ENCODE results near the gene BMPR1B. TPM values are rescaled to one million over a fixed set of nuclear protein-coding genes. Genes with fewer than 3 reads are reported as not detected.

Gene BMPR1B
- total RNA-seq, 1 experiment from 2014 or later: not detected

- DNase-seq (ENCODE audit: low read depth, low spot score) (no peak), ATAC-seq (no peak)
- POLR2A ChIA-PET: no interaction called here
- H3K4me2 ChIP-seq (ENCODE audit: low read length): no peak overlapping the region
- no peaks in the 10 kb centered on the region for H3K9me3 ChIP-seq (ENCODE audit: control insufficient read depth in 1 of 2, insufficient read depth in 1 of 2, low read depth in 1 of 2, low read length in 2 of 2)
- no TSS peak for BruUV-seq (replicated peaks)
- RAD21 ChIA-PET (ENCODE audit: low non-redundant PET in 1 of 2, low total read pairs in 2 of 2, uncharacterized antibody in 2 of 2, unreplicated experiment in 2 of 2): no interaction called here
- H3K27ac ChIP-seq (ENCODE audit: low read depth, low read length): no peak overlapping the region
- no peaks in the 10 kb centered on the region for H4K20me1 ChIP-seq (ENCODE audit: insufficient read depth)
- H3K9me2 ChIP-seq (ENCODE audit: insufficient read depth): no peaks in the 10 kb centered on the region
- no peaks in the 10 kb centered on the region for H3K27me3 ChIP-seq (ENCODE audit: insufficient read depth, low read length)
- no peak overlapping the region for H2AFZ ChIP-seq (ENCODE audit: low read depth, low read length, poor library complexity, severe bottlenecking)
- intact Hi-C loops (cut with micrococcal nuclease): no loop called here
- CTCF ChIA-PET: interaction anchor here (0.5 kb wide), 1 partner anchor 34 kb away, joined by 3 read pairs; no protein-coding TSS in a partner anchor
- no peaks in the 10 kb centered on the region for H3K79me2 ChIP-seq (ENCODE audit: insufficient read depth, low read length)
- no peak for TF ChIP-seq FOSL1 (IDR thresholded peaks at IDR 0.05; ENCODE audit: low read depth)
- no peaks in the 10 kb centered on the region for H3K36me3 ChIP-seq (ENCODE audit: control insufficient read depth in 1 of 2, insufficient read depth in 2 of 2, low read length in 2 of 2)
- no peaks in the 10 kb centered on the region for H3K4me1 ChIP-seq (ENCODE audit: control insufficient read depth in 1 of 2, insufficient read depth in 2 of 2, low read length in 2 of 2)
- no peak overlapping the region for H3K4me3 ChIP-seq (replicated peaks in 1 of 2; ENCODE audit: low read depth in 1 of 2, low read length in 2 of 2)
- H3K9ac ChIP-seq (ENCODE audit: low read length): no peak overlapping the region
Observed at GRCh38 chr4:95045429-95045828, 287.7 kb downstream of the BMPR1B start.

GRCh38 chr4:95048296-95048695 lies 290.5 kb downstream of the BMPR1B start:
- H3K9ac ChIP-seq (ENCODE audit: low read length): no peak overlapping the region
- H3K9me3 ChIP-seq (ENCODE audit: control insufficient read depth in 1 of 2, insufficient read depth in 1 of 2, low read depth in 1 of 2, low read length in 2 of 2): no peaks in the 10 kb centered on the region
- ChIA-PET CTCF (no interaction called here), RAD21 (ENCODE audit: low non-redundant PET in 1 of 2, low total read pairs in 2 of 2, uncharacterized antibody in 2 of 2, unreplicated experiment in 2 of 2) (no interaction called here), POLR2A (no interaction called here)
- H3K4me1 ChIP-seq (ENCODE audit: control insufficient read depth in 1 of 2, insufficient read depth in 2 of 2, low read length in 2 of 2): no peaks in the 10 kb centered on the region
- DNase-seq (ENCODE audit: low read depth, low spot score): no peak
- H3K4me2 ChIP-seq (ENCODE audit: low read length): no peak overlapping the region
- H3K36me3 ChIP-seq (ENCODE audit: control insufficient read depth in 1 of 2, insufficient read depth in 2 of 2, low read length in 2 of 2): no peaks in the 10 kb centered on the region
- TF ChIP-seq YY1 (IDR thresholded peaks at IDR 0.05; ENCODE audit: extremely low read depth, insufficient replicate concordance, low read depth, low read length) (no peak), SIN3A (IDR thresholded peaks at IDR 0.05; ENCODE audit: low read depth) (no peak), POLR2A (IDR thresholded peaks at IDR 0.05; ENCODE audit: borderline replicate concordance, extremely low read depth, insufficient read depth, insufficient read length) (no peak), ZNF274 (IDR thresholded peaks at IDR 0.05; ENCODE audit: low read depth, low read length) (no peak), ZBTB33 (IDR thresholded peaks at IDR 0.05; ENCODE audit: extremely low read depth, insufficient replicate concordance, low read length) (no peak), SP1 (IDR thresholded peaks at IDR 0.05; ENCODE audit: low read depth) (no peak), EZH2phosphoT487 (IDR thresholded peaks at IDR 0.05; ENCODE audit: borderline replicate concordance) (no peak), POLR2AphosphoS5 (IDR thresholded peaks at IDR 0.05; ENCODE audit: low read depth, low read length) (no peak)
- H3K79me2 ChIP-seq (ENCODE audit: insufficient read depth, low read length): no peaks in the 10 kb centered on the region
- H3K27ac ChIP-seq (ENCODE audit: low read depth, low read length): no peak overlapping the region
- H3K9me2 ChIP-seq (ENCODE audit: insufficient read depth): no peaks in the 10 kb centered on the region
- ATAC-seq: no peak
- H2AFZ ChIP-seq (ENCODE audit: low read depth, low read length, poor library complexity, severe bottlenecking): no peak overlapping the region
- intact Hi-C loops (cut with micrococcal nuclease): no loop called here
- no peaks in the 10 kb centered on the region for H3K27me3 ChIP-seq (ENCODE audit: insufficient read depth, low read length)
- no peak overlapping the region for H3K4me3 ChIP-seq (replicated peaks in 1 of 2; ENCODE audit: low read depth in 1 of 2, low read length in 2 of 2)
- BruUV-seq (replicated peaks): no TSS peak
- no peaks in the 10 kb centered on the region for H4K20me1 ChIP-seq (ENCODE audit: insufficient read depth)

All from HCT116 (cell line).